OCI-LY3 (cell line): Measurements from ENCODE around the gene PLXDC2.

Experiments
- CTCF ChIP-seq: fragments of 200-600, 300-600 bp; sonication (generic); IDR thresholded peaks from 2 replicates; pipeline ENCODE4 v1.5.1; 2014; ENCODE audit warnings: antibody characterized with exemption, low read length, low read depth
- EZH2phosphoT487 ChIP-seq: fragments of 200-600 bp; shearing (Covaris generic); IDR thresholded peaks from 2 replicates; pipeline ENCODE4 v1.6.1; 2018; ENCODE audit warnings: antibody characterized with exemption, mixed run types, low read depth

GRCh38 chr10:20265146-20265545 is 448.9 kb downstream of the PLXDC2 start:
- no peak for TF ChIP-seq CTCF
- no peak for TF ChIP-seq EZH2phosphoT487
